Lung (tissue), 12 donors: ENCODE measurements around the gene TM7SF2. TPM values are rescaled to one million over a fixed set of nuclear protein-coding genes. Genes with fewer than 3 reads are reported as not detected.

Experiments
- ATAC-seq: fragments of 200-7000 bp; cut with Tn5 transposase; one replicate; pipeline ENCODE4 v1.9.1; 2020; ENCODE audit warnings: moderate number of reproducible peaks; ENCODE audit not compliant: insufficient read depth, low FRiP score
- DNase-seq, 3 donors: peaks; one replicate each; pipeline ENCODE4 v3.0.0-alpha.2; 2013 to 2017
- H3K27ac ChIP-seq, 2 donors: one replicate each; pipeline ENCODE4 v1.5.1; 2013; ENCODE audit warnings: mild to moderate bottlenecking in 2 of 2, moderate library complexity in 2 of 2, control low read depth in 1 of 2, inconsistent platforms in 1 of 2, low read depth in 1 of 2, low read length in 1 of 2
- H3K27me3 ChIP-seq, 3 donors: one replicate each; pipeline ENCODE4 v1.5.1; 2013; ENCODE audit warnings: low read length in 2 of 3; ENCODE audit not compliant: control insufficient read depth in 3 of 3, insufficient read depth in 3 of 3
- H3K36me3 ChIP-seq, 4 donors: one replicate each; pipeline ENCODE4 v1.5.1; 2013; ENCODE audit warnings: low read length in 4 of 4, mild to moderate bottlenecking in 1 of 4, moderate library complexity in 1 of 4; ENCODE audit not compliant: control insufficient read depth in 4 of 4, insufficient read depth in 4 of 4
- H3K4me1 ChIP-seq, 5 donors: one replicate each; pipeline ENCODE4 v1.5.1; 2013; ENCODE audit warnings: low read length in 5 of 5, mild to moderate bottlenecking in 2 of 5, moderate library complexity in 1 of 5; ENCODE audit not compliant: control insufficient read depth in 5 of 5, insufficient read depth in 5 of 5
- H3K4me3 ChIP-seq: one replicate; pipeline ENCODE4 v1.5.1; 2013; ENCODE audit warnings: mild to moderate bottlenecking, control low read depth, moderate library complexity
- H3K9ac ChIP-seq, 2 donors: one replicate each; pipeline ENCODE4 v1.5.1; 2013; ENCODE audit warnings: low read length in 2 of 2, control low read depth in 1 of 2; ENCODE audit not compliant: insufficient read depth in 1 of 2
- H3K9me3 ChIP-seq, 4 donors: one replicate each; pipeline ENCODE4 v1.5.1; 2013; ENCODE audit warnings: low read length in 3 of 4, mild to moderate bottlenecking in 1 of 4, moderate library complexity in 1 of 4; ENCODE audit not compliant: control insufficient read depth in 4 of 4, insufficient read depth in 3 of 4
- WGBS, 2 donors: extraction: QIAGEN DNeasy Blood & Tissue Kit; methylation state at CpG; one replicate each; pipeline ENCODE4 v1.1.7; 2013; 5-methylcytosine and 5-hydroxymethylcytosine counted together
- polyA plus RNA-seq, 2 donors: library from polyadenylated mRNA; stranded (reverse); fragments of 200-250 nt; gene quantifications; one replicate each; pipeline ENCODE4 v1.2.1, GENCODE V29; 2013
- total RNA-seq, 2 donors: library from RNA; depleted of rRNA in 1 of 2; stranded (reverse); fragments of >200 nt in 1 of 2; gene quantifications; one replicate each; pipeline ENCODE4 v1.2.1, GENCODE V29; 2014 to 2021
- TF ChIP-seq, protein P1 (sequence below): IDR thresholded peaks from 2 replicates; pipeline ENCODE4 v1.5.1; 2012; ENCODE audit warnings: mild to moderate bottlenecking; ENCODE audit errors: control extremely low read depth, extremely low read depth
- donor health status: control.
- donor health status: control.
- donor health status: Bipolar disorder and iron deficiency.
- donor health status: healthy.
- donor health status: DM: yes; HTN: yes; CAD: no.

TM7SF2 gene
- total and polyA plus RNA-seq, 4 donors = 30.3 to 82.7 (median 54.7) TPM

- TF ChIP-seq, protein P1, sequence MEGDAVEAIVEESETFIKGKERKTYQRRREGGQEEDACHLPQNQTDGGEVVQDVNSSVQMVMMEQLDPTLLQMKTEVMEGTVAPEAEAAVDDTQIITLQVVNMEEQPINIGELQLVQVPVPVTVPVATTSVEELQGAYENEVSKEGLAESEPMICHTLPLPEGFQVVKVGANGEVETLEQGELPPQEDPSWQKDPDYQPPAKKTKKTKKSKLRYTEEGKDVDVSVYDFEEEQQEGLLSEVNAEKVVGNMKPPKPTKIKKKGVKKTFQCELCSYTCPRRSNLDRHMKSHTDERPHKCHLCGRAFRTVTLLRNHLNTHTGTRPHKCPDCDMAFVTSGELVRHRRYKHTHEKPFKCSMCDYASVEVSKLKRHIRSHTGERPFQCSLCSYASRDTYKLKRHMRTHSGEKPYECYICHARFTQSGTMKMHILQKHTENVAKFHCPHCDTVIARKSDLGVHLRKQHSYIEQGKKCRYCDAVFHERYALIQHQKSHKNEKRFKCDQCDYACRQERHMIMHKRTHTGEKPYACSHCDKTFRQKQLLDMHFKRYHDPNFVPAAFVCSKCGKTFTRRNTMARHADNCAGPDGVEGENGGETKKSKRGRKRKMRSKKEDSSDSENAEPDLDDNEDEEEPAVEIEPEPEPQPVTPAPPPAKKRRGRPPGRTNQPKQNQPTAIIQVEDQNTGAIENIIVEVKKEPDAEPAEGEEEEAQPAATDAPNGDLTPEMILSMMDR = no peak
- 29 to 49% methylated on average over 9 of the region's 9 CpGs for WGBS, 2 donors
- no peak for ATAC-seq
Observed at GRCh38 chr11:65069217-65069616, 42.5 kb upstream of the TM7SF2 start.

GRCh38 chr11:65071907-65072630, 39.6 kb upstream of the TM7SF2 start:
- TF ChIP-seq, protein P1 = no peak
- 69 to 70% methylated on average over 4 of the region's 4 CpGs for WGBS, 2 donors

More at GRCh38 chr11:65069217-65069616, 42.5 kb upstream of the TM7SF2 start:
- H3K4me3 ChIP-seq = no peak overlapping the region
- H3K9ac ChIP-seq = no peak overlapping the region
- no peaks in the 10 kb centered on the region for H3K36me3 ChIP-seq
- H3K4me1 ChIP-seq = no peaks in the 10 kb centered on the region
- no peaks in the 10 kb centered on the region for H3K9me3 ChIP-seq
- H3K27me3 ChIP-seq = no peaks in the 10 kb centered on the region
- no peak for DNase-seq
- H3K27ac ChIP-seq = no peak overlapping the region

GRCh38 chr11:65072631-65072966, 39.1 kb upstream of the TM7SF2 start:
- Histone ChIP-seq H3K36me3 (peaks cover 0 to 2% (median 0%) of the 10 kb centered on the region in 4 donors), H3K4me3 (no peak overlapping the region), H3K27ac (no peak overlapping the region), H3K9me3 (no peaks in the 10 kb centered on the region), H3K4me1 (no peaks in the 10 kb centered on the region), H3K27me3 (no peaks in the 10 kb centered on the region), H3K9ac (no peak overlapping the region)
- no peak for ATAC-seq
- DNase-seq = no peak
- TF ChIP-seq, protein P1 = no peak
- 61 to 92% methylated on average over 1 of the region's 1 CpG for WGBS, 2 donors

More at GRCh38 chr11:65071907-65072630, 39.6 kb upstream of the TM7SF2 start:
- no peaks in the 10 kb centered on the region for H3K9me3 ChIP-seq
- no peak for DNase-seq
- no peak overlapping the region for H3K9ac ChIP-seq
- no peak for ATAC-seq
- no peak overlapping the region for H3K4me3 ChIP-seq
- no peak overlapping the region for H3K27ac ChIP-seq
- H3K36me3 ChIP-seq = no peaks in the 10 kb centered on the region
- H3K27me3 ChIP-seq = no peaks in the 10 kb centered on the region
- no peaks in the 10 kb centered on the region for H3K4me1 ChIP-seq

DNA sequence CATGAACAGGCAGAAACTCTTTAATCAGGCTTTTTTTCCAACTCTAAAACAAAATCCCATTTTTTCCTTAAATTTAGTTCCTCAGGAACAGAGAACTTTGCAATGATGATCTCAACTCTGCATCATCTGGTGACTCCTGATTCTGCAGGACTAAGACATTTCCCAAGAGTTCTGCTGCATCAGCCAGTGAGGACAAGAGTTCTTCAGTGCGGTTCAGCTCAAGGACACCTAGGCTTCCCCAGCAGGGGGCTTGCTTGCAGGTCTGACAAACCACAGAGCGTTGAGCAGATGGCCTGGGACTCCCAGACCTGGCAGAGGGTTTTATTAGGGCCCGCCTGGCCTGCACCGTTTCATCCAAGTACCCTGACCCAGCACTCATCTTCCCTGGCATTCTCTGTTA, 34.2 kb upstream of the TM7SF2 start:
- H3K27ac ChIP-seq = no peak overlapping the region
- no peak overlapping the region for H3K4me3 ChIP-seq
- no peaks in the 10 kb centered on the region for H3K27me3 ChIP-seq
- ATAC-seq (no peak), DNase-seq (no peak)
- TF ChIP-seq, protein P1 = no peak
- peaks cover 0 to 13% (median 1%) of the 10 kb centered on the region in 4 donors for H3K36me3 ChIP-seq
- 84 to 87% methylated on average over 4 of the region's 4 CpGs for WGBS, 2 donors
- no peak overlapping the region for H3K9ac ChIP-seq
- H3K9me3 ChIP-seq = no peaks in the 10 kb centered on the region
- no peaks in the 10 kb centered on the region for H3K4me1 ChIP-seq
